ENCODE measurements around the gene EHBP1L1. TPM values are rescaled to one million over a fixed set of nuclear protein-coding genes. Genes with fewer than 3 reads are reported as not detected.

The EHBP1L1 gene
- total RNA-seq: 100 to 1,000 TPM; 208 to 345 (median 282) TPM
- polyA plus RNA-seq: 100 to 1,000 TPM; 114 to 177 (median 170) TPM
- long read RNA-seq, donor 1, full-length matches to known transcripts: 4 of 280 reads
- long read RNA-seq, donor 1, partial matches to known transcripts: 174 of 280 reads
- long read RNA-seq, donor 1, other reads (novel, unspliced or antisense): 102 of 280 reads
- long read RNA-seq, donor 2, partial matches to known transcripts: 121 of 205 reads
- long read RNA-seq, donor 2, other reads (novel, unspliced or antisense): 80 of 205 reads

- peak within 1 kb of the TSS; percentile 98 for H3K27ac ChIP-seq
- H3K4me3 ChIP-seq: peak within 1 kb of the TSS; percentile 99
- H3K9me3 ChIP-seq: no peaks in the 10 kb centered on the region
- no peaks in the 10 kb centered on the region for H3K27me3 ChIP-seq (ENCODE audit: insufficient read depth in 3 of 3, low read length in 2 of 3)
- DNase-seq: peak; percentile 81 to 88
- peak; percentile 8 to 24 (median 16) for ATAC-seq
- TF ChIP-seq CTCF (IDR thresholded peaks at IDR 0.05): no peak
- WGBS, 3 donors: 1 to 6% (median 1%) methylated on average over 23 to 69 of the region's 69 CpGs
- peaks cover 0 to 29% of the 10 kb centered on the region in 2 donors for H3K36me3 ChIP-seq (ENCODE audit: insufficient read depth in 1 of 2, low read depth in 1 of 2)
- intact Hi-C loops (cut with DNase I): loop anchor here (2.0 kb wide), 2 partner anchors 17 kb away; partner anchors contain the start of gene LTBP3 (in 1 of the 2)
- peaks cover 69% of the 10 kb centered on the region for H3K4me1 ChIP-seq
Measured at GRCh38 chr11:65575568-65576231, at the start of gene EHBP1L1. Gene EHBP1L1, plus strand, starts transcription at chr11:65576053. Its CDS starts 250 bp downstream, at chr11:65576303.

- TF ChIP-seq CTCF (IDR thresholded peaks at IDR 0.05): no peak
- Histone ChIP-seq H3K9me3 (no peaks in the 10 kb centered on the region), H3K4me3 (no peak overlapping the region), H3K27me3 (ENCODE audit: insufficient read depth in 3 of 3, low read length in 2 of 3) (no peaks in the 10 kb centered on the region), H3K4me1 (peaks cover 17% of the 10 kb centered on the region), H3K27ac (no peak overlapping the region), H3K36me3 (ENCODE audit: insufficient read depth in 1 of 2, low read depth in 1 of 2) (peaks cover 5 to 55% of the 10 kb centered on the region in 2 donors)
- DNase-seq: peak in 1 of 2 donors; percentile 50
- intact Hi-C loops (cut with DNase I): no loop called here
- no peak for ATAC-seq
- WGBS, 3 donors: 89 to 91% (median 89%) methylated on average over 8 of the region's 8 CpGs
Measured at GRCh38 chr11:65526744-65527143, 49.1 kb upstream of the EHBP1L1 start.

- Histone ChIP-seq H3K27me3 (ENCODE audit: insufficient read depth in 3 of 3, low read length in 2 of 3) (no peaks in the 10 kb centered on the region), H3K9me3 (no peaks in the 10 kb centered on the region), H3K36me3 (ENCODE audit: insufficient read depth in 1 of 2, low read depth in 1 of 2) (peaks cover 6 to 77% of the 10 kb centered on the region in 2 donors), H3K4me3 (no peak overlapping the region), H3K27ac (no peak overlapping the region), H3K4me1 (peaks cover 16% of the 10 kb centered on the region)
- DNase-seq (peak in 1 of 2 donors; percentile 39), ATAC-seq (no peak)
- intact Hi-C loops (cut with DNase I): no loop called here
- WGBS, 3 donors: 88 to 92% (median 89%) methylated on average over 12 of the region's 12 CpGs
- TF ChIP-seq CTCF (IDR thresholded peaks at IDR 0.05): no peak
Measured at GRCh38 chr11:65528819-65529350, 47.0 kb upstream of the EHBP1L1 start.

- H3K9me3 ChIP-seq: no peaks in the 10 kb centered on the region
- 72 to 86% (median 77%) methylated on average over 10 of the region's 10 CpGs for WGBS, 3 donors
- H3K36me3 ChIP-seq (ENCODE audit: insufficient read depth in 1 of 2, low read depth in 1 of 2): peaks cover 6 to 81% of the 10 kb centered on the region in 2 donors
- no peak for ATAC-seq
- no peak for TF ChIP-seq CTCF (IDR thresholded peaks at IDR 0.05)
- peak in 1 of 2 donors; percentile 34 for DNase-seq
- no peaks in the 10 kb centered on the region for H3K27me3 ChIP-seq (ENCODE audit: insufficient read depth in 3 of 3, low read length in 2 of 3)
- peaks cover 9% of the 10 kb centered on the region for H3K4me1 ChIP-seq
- intact Hi-C loops (cut with DNase I): no loop called here
- H3K27ac ChIP-seq: no peak overlapping the region
- H3K4me3 ChIP-seq: no peak overlapping the region
Measured at GRCh38 chr11:65529475-65530156, 46.2 kb upstream of the EHBP1L1 start.

Data from psoas muscle (tissue), 8 donors.